ELR (cell line): Measurements from ENCODE around the gene GNPDA2.

Source experiments
- DNase-seq: peaks from one replicate; pipeline ENCODE4 v3.0.0-alpha.2; 2015; ENCODE audit warnings: low read depth

The GNPDA2 gene

GRCh38 chr4:44678094-44679041, 48.0 kb downstream of the GNPDA2 start, which contains the start of gene GUF1:
Gene GUF1, plus strand, starts transcription at chr4:44678420. Its CDS starts 203 bp downstream, at chr4:44678623.
- DNase-seq, result peak; percentile 89

DNA sequence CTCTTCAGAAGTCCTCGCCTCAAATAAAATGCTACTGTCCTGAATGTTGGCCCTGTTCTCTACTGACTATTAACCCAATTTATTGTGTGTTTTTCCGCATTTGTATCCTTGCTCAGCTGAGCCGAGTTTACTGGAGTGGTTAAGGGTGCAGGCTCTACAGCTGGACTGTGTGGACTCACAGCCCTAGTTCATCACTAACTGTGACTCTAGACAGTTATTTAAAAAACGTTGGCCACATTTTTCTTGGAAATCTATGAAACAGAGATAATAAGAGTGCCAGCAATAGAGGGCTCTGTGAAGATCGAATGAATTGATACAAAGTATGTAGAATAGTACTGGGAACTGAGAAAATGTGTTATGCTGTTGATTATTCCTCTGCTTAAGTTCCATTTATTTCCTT, 51.0 kb downstream of the GNPDA2 start:
- no peak for DNase-seq

GRCh38 chr4:44674471-44674870, 51.9 kb downstream of the GNPDA2 start:
- DNase-seq, result peak; percentile 11

DNA sequence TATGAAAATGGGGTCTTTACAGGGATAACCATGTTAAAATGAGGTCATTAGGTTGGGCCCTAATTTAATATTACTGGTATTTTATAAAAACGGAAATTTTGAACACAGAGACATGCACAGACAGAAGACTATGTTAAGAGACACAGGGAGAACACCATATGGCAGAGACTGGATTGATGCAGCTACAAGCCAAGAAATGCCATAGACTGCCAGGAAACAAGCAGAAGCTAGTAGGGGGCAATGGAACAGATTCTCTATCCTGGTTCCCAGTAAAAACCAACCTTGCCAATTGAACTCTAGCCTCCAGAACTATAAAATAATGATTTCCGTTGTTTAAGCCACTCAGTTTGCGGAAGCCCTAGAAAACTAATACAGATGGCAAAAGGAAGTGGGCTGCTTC, 54.7 kb downstream of the GNPDA2 start:
- no peak for DNase-seq

DNA sequence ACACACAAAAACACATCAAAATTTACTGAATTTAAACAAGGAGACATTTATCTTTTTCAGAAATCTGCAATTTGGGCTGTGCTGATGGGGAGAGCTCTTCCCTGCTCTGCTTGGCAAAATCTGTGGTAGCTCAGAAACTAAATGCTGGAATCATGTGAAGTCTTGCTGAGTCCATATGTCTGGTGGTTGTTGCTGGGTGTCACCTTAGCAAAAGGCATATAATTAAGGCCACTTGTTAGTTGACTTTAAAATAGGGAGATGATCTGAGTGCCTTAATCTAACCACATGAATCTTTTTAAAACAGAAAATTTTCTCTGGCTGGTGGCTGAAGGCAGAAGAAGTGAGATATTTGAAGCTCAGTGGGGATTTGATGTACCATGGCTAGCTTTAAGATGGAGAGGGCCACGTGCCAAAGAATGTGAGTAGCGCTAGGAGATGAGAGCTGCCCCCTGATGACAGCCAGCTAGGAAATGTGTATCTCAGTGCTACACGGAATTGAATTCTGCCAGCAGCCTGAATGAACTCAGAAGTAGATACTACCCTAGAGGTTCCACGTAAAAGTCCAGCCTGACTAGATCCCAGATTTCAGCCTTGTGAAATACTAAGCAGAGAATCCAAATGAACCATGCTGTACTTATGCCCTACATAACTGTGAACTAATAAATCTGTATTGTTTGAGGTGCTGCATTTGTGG, 55.7 kb downstream of the GNPDA2 start:
- no peak for DNase-seq

DNA sequence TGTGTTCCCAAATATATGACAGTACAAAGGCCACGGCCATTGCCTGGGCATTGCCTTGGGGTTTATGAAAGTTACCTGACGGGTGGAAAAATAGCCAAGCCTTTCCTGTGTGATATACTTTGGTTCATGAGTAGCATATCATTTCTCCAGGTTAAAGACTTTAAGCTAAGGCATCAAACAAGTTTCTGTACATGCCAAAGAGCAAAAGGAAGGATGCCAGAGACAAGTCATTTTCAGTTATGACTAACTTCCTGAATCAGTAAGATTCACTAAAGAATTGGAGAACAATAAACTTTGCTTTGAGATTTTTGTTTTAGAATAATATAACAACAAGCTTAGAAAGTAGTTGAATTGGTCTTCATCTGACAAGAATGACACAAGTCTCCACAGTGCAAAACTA, 57.8 kb downstream of the GNPDA2 start:
- peak; percentile 22 for DNase-seq

GRCh38 chr4:44663539-44664263, 62.7 kb downstream of the GNPDA2 start:
- no peak for DNase-seq

- no peak for DNase-seq
Measured at GRCh38 chr4:44662623-44663005, 63.7 kb downstream of the GNPDA2 start.

- no peak for DNase-seq
Measured at GRCh38 chr4:44661940-44662622, 64.3 kb downstream of the GNPDA2 start.

- DNase-seq, result no peak
Measured at GRCh38 chr4:44660396-44660795, 66.0 kb downstream of the GNPDA2 start.

GRCh38 chr4:44652002-44652401, 74.4 kb downstream of the GNPDA2 start:
- DNase-seq, result no peak
